Activated naive CD4-positive, alpha-beta T cell treated with anti-CD3 and anti-CD28 coated beads, Interleukin-2, amount 10 ng/mL, durations not matched to agents 7 days and 5 days (primary cell): Measurements from ENCODE around the gene SPNS3.

Source experiments
- CTCF ChIA-PET: fragments of 350-600 bp; sonication (Branson Sonifier 250); formaldehyde crosslinking; loops from one replicate; lab custom pipeline; 2021; ENCODE audit warnings: antibody characterized with exemption; lab: Charles Lee
- DNase-seq: peaks from one replicate; pipeline ENCODE4 v3.0.0-alpha.2; 2020
- H3K27ac Mint-ChIP-seq: one replicate; pipeline ENCODE4 v1.8.0; 2021; ENCODE audit warnings: mild to moderate bottlenecking, moderate library complexity, mixed read lengths
- H3K27me3 Mint-ChIP-seq: one replicate; pipeline ENCODE4 v1.8.0; 2021; ENCODE audit warnings: mild to moderate bottlenecking, mixed read lengths
- H3K36me3 Mint-ChIP-seq: one replicate; pipeline ENCODE4 v1.8.0; 2021; ENCODE audit warnings: mixed read lengths
- H3K4me1 Mint-ChIP-seq: one replicate; pipeline ENCODE4 v1.8.0; 2021; ENCODE audit warnings: mixed read lengths
- H3K4me3 Mint-ChIP-seq: one replicate; pipeline ENCODE4 v1.8.0; 2021; ENCODE audit warnings: mild to moderate bottlenecking, moderate library complexity, mixed read lengths
- H3K9me3 Mint-ChIP-seq: one replicate; pipeline ENCODE4 v1.8.0; 2021; ENCODE audit warnings: mixed read lengths

The SPNS3 gene

DNA sequence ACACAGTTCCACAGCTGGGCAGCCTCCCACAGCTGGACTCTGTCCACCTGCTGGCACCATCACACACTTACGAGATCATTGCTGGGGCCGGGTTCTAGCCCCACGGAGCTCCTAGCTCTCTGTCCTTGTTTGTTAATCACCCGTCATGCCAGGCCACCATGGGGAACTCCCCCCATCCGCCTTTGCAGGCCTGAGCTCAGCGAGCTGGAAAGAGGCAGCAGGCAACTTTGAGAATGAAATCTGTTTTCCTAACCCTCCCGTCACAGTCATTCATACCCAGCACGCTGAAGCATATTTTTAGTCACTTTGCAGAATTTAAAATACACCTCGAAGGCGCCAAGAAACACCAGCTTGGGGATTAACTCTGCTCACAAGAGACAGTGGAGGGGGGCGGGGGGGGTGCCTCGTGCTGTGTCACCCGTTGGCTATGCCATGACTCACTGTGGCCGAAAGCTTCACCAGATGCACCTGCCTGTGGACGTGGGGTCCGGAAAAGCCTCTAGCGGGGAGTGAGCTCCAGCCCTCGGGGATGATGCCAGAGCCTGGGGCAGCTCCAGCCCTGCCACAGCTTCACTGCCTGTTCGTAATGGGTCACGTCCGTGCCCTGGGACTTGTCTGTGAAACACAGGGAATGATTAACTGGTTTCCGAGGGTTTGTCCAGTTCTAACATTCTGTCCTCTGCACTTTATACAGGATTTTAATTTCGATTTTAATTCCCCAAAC is 63.5 kb downstream of the SPNS3 start:
- Mint-ChIP-seq H3K27me3 (peaks cover 77% of the 10 kb centered on the region), H3K4me3 (no peak overlapping the region), H3K27ac (no peak overlapping the region), H3K4me1 (peaks cover 21% of the 10 kb centered on the region), H3K9me3 (no peaks in the 10 kb centered on the region), H3K36me3 (no peaks in the 10 kb centered on the region)
- CTCF ChIA-PET: interaction anchor here (0.6 kb wide), 1 partner anchor 41 kb away, joined by 3 read pairs; no protein-coding TSS in a partner anchor
- no peak for DNase-seq

DNA sequence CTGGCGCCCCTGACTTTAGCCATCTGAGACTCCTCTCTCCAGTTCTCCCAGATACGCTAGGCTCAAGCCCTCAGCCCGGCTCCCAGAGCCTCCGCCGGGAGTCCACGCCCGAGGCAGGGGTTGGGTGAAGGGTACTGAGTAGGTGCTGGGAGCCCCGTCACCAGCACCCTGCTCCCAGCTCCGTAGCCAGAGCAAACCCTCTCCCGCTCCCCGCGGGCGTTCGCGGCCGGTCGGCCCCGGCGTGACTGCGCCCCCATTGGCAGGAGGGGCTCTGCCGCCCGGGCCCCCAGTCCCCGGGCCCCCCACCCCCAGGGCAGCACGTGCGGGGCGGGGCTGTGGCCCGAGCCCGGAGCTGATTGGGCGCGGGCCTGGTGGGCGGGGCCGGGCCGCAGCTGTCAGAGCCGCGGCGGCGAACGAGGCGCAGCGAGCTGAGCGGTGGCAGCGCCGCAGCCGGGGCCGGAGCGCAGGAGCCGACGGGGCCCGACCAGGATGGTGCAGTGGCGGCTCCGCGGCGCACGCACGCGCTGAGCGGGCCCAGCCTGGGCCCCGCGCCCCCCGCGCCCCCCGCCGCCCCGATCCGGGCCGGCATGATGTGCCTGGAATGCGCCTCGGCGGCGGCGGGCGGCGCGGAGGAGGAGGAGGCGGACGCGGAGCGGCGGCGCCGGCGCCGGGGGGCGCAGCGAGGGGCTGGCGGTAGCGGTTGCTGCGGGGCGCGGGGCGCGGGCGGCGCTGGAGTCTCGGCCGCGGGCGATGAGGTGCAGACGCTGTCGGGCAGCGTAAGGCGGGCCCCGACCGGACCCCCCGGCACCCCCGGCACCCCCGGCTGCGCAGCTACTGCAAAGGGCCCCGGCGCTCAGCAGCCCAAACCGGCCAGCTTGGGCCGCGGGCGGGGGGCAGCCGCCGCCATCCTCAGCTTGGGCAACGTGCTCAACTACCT is 65.0 kb downstream of the SPNS3 start, which contains the start of gene SPNS2:
SPNS2 (plus strand) TSS at position 421 of the 937 bp plus-strand sequence; CDS start at position 588, 167 bp downstream.
- Mint-ChIP-seq H3K9me3 (no peaks in the 10 kb centered on the region), H3K4me1 (peaks cover 23% of the 10 kb centered on the region), H3K27ac (no peak within 1 kb of the TSS), H3K27me3 (peaks cover 86% of the 10 kb centered on the region), H3K36me3 (no peaks in the 10 kb centered on the region), H3K4me3 (peak within 1 kb of the TSS; percentile 56)
- peak; percentile 69 for DNase-seq
- CTCF ChIA-PET: interaction anchor here (1.0 to 1.5 kb wide), 2 partner anchors 68 to 78 kb away, joined by 3 read pairs; no protein-coding TSS in a partner anchor

DNA sequence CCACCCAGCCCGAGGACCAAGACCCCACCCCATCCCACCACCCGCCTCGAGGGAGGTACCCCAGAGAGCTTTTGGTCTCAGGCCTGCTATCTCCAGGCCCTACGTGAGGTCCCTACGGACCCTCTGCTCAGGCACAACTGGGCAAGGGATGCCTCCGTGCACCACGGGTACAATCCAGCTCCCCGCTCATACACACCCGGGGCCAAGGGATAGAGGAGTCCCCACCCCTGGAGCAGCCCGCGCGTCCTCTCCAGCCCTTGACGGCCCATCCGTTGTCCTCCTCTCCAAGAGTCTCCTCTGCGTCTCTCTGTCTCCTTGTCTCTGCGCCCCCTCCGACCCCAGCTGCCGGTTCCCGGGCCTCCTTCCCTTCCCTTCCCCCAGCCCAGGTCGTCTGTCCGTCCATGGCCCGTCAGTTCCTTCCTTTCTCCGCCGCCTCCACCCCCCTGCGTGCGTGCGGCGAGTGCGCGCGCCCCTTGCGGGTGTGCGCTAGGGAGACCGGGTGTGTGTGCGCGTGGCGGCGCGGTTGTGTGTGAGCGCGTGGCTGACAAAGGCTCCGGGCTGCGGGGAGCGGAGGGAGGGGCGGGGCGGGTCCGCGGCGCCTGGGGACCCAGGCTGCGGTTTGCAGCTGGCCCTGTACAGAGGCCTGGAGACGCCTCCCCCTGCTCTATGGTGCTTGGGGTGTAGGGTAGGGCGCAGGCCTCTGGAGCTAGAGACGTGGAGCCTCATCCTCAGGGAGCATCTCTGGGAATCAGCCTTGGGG is 65.9 kb downstream of the SPNS3 start:
- H3K9me3 Mint-ChIP-seq: no peaks in the 10 kb centered on the region
- peak; percentile 52 for DNase-seq
- H3K4me1 Mint-ChIP-seq: peaks cover 31% of the 10 kb centered on the region
- CTCF ChIA-PET: interaction anchor here (1.5 to 1.7 kb wide), 2 partner anchors 10 to 79 kb away, joined by 3 to 4 read pairs; no protein-coding TSS in a partner anchor
- no peak overlapping the region for H3K27ac Mint-ChIP-seq
- H3K4me3 Mint-ChIP-seq: peak overlapping the region; percentile 56
- peaks cover 91% of the 10 kb centered on the region for H3K27me3 Mint-ChIP-seq
- no peaks in the 10 kb centered on the region for H3K36me3 Mint-ChIP-seq

DNA sequence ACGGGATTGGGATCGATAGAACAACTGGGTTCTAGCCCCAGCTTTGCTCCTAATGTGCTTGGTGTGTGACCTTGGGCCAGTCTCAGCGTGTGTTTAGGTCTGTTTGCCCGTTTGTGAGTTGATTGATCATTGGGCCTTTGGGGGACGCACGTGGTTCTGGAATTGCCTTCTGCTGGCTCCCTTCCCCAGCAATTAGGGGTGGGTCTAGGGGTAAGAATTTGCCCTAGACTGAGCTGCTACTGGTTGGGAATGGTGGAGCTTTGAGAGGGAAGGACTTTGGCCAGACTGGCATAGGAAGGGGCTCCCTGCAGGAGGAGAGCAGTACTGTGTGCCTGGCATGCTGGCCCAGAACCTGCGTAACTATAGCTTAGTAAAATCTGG is 66.4 kb downstream of the SPNS3 start:
- DNase-seq: no peak
- H3K27me3 Mint-ChIP-seq: peaks cover 95% of the 10 kb centered on the region
- CTCF ChIA-PET: interaction anchor here (0.8 to 1.7 kb wide), 4 partner anchors 10 to 79 kb away, joined by 3 to 4 read pairs (median 4); no protein-coding TSS in a partner anchor
- H3K4me3 Mint-ChIP-seq: peak overlapping the region; percentile 20
- H3K36me3 Mint-ChIP-seq: no peaks in the 10 kb centered on the region
- H3K4me1 Mint-ChIP-seq: peaks cover 36% of the 10 kb centered on the region
- H3K9me3 Mint-ChIP-seq: no peaks in the 10 kb centered on the region
- no peak overlapping the region for H3K27ac Mint-ChIP-seq

DNA sequence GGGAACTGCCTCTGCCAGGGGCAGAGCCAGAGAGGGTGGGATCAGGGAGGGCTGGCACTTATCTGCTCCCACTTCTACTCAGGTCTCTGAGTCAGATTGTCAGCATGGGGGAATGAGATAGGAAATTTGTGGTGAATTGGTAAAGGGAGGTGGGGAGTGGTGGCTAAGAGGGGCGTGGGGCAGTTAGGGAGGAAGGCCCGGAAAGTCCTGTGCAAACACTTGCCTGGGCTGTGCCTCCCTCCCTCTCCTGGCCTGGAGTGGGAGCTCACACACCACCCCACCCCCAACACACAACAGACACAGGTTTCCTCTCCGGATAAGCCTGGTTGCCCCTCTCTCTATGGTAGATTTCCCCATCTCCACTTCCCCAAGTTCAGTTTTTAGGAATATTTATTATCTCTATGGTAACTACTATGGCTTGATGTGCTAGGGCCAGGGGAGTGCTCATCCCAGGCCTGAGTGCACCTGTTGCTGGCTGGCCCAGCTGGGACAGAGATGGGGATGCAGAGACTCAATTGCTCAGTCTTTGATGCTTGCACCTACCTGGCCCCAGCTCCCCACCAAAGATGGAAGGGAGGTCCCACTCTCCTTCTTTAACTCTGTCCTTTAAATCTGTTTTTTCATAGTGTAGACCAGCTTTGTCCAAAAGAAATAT is 67.7 kb downstream of the SPNS3 start:
- Mint-ChIP-seq H3K4me1 (peaks cover 36% of the 10 kb centered on the region), H3K9me3 (no peaks in the 10 kb centered on the region), H3K36me3 (no peaks in the 10 kb centered on the region), H3K27me3 (peaks cover 95% of the 10 kb centered on the region), H3K4me3 (no peak overlapping the region), H3K27ac (no peak overlapping the region)
- CTCF ChIA-PET: interaction anchor here (0.6 to 1.7 kb wide), 3 partner anchors 8 to 712 kb away, joined by 3 to 4 read pairs (median 3); no protein-coding TSS in a partner anchor
- no peak for DNase-seq

DNA sequence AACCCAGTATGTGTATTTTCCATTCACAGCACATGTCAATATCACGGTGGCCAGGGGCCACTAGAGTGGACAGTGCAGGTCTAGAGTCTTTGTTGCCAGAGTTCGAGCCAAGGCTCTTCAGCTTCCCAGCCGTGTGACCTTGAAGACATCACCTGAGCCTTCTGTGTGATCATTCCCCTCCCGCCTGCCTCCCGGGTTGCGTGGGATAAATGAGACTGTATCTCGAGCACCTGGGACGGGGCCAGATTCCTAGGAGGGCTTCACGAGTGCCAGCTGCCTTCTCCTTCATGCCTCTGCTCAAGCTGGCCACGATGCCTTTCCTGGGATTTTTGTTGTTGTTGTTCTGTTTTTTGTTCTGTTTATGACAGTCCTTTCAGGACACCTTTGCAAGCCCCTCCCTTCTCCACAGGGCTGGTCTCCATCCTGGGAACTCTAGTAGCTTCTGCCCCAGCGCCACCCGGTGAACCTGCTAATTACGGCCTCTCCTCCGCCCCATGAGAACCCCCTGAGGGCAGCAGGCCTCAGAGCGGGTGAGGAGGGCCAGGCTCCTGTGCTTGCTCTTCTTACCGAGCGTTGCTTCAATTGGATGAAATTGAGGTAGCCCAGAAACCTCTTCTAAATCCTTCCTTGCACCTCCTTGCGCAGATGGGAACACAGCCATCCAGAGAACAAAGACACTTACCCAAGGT is 68.9 kb downstream of the SPNS3 start:
- peaks cover 36% of the 10 kb centered on the region for H3K4me1 Mint-ChIP-seq
- H3K36me3 Mint-ChIP-seq: no peaks in the 10 kb centered on the region
- no peak for DNase-seq
- peaks cover 90% of the 10 kb centered on the region for H3K27me3 Mint-ChIP-seq
- H3K27ac Mint-ChIP-seq: no peak overlapping the region
- CTCF ChIA-PET: interaction anchor here (0.6 kb wide), 1 partner anchor 1358 kb away, joined by 3 read pairs; no protein-coding TSS in a partner anchor
- no peak overlapping the region for H3K4me3 Mint-ChIP-seq
- H3K9me3 Mint-ChIP-seq: no peaks in the 10 kb centered on the region

DNA sequence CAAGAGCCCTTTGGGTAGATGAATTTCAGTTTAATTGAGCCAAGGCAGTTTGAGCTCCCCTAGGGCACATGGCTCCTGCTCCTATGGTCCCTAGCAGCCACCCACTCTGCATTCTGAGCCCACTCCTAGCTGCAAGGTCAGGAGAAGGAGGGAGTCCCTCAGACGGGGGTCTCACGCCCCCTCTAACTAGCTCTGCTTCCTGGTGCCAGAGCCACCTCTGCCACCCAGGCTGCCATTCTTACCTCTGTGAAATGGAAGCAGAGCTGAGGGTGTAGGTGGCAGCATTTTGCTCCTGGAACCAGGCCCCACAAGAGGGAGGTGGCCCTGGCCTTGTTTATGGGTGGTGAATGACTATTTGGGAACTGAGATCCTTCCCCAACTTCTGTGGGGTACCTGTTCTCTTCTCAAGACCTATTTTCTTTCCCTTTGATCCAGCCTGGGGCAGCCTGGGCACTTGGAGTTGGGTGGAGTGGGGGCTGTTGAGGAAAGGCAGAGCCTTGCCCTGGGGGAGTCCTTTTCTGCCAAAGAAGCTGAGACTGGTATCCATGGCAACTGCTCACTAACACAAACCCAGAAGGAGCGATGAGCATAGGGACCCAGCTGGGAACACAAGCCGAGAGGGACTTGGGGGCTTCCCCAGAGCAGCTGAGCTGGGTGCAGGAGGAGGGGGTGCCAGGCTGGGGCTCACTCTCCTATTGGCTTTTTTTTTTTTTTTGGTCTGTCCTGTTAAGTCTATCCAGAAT is 69.7 kb downstream of the SPNS3 start:
- no peak for DNase-seq
- Mint-ChIP-seq H3K9me3 (no peaks in the 10 kb centered on the region), H3K27ac (no peak overlapping the region), H3K27me3 (peaks cover 88% of the 10 kb centered on the region), H3K36me3 (no peaks in the 10 kb centered on the region), H3K4me1 (peaks cover 38% of the 10 kb centered on the region), H3K4me3 (no peak overlapping the region)
- CTCF ChIA-PET: no interaction called here

DNA sequence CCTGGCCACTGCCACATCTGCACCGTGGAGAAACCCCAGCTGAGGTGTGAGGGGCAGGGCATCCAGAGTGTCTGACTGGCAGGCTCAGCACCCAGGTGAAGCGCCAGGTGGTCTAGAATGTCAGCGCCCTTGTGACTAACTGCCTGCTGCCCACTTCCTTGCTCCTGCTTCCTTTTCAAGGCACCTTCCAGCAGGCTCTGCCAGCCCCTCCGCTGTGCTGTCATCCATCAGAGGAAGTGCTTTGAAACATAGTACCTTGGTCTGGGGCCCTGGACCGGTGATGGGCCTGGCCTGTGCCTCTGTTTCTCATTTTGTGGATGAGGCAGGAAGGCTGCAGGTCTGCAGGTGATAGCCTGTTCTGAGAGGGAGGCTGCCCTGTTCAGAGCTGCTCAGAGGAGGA is 70.4 kb downstream of the SPNS3 start:
- Mint-ChIP-seq H3K27me3 (peaks cover 86% of the 10 kb centered on the region), H3K4me3 (no peak overlapping the region), H3K9me3 (no peaks in the 10 kb centered on the region), H3K4me1 (peaks cover 46% of the 10 kb centered on the region), H3K36me3 (no peaks in the 10 kb centered on the region), H3K27ac (no peak overlapping the region)
- CTCF ChIA-PET: interaction anchor here (1.6 kb wide), 1 partner anchor 62 kb away, joined by 5 read pairs; no protein-coding TSS in a partner anchor
- peak; percentile 33 for DNase-seq

DNA sequence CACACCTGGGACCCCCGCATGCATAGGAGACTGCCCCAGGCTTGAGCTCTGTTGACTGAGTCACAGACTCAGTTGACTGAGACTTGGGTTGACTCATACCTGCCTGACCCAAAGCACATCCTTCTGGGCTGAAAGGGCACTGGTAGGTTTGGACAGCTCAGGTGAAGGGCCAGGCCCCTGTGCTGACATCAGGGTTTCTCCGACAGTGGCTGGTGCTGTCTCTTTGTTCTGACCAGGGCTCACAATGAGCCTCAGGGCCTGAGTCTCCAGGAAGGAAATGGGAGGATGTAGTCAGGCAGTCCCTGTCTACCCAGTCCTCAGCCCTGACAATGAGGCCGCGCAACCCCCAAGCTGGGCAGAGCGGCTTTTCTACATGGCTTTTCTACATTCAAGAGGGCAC is 71.4 kb downstream of the SPNS3 start:
- no peak overlapping the region for H3K27ac Mint-ChIP-seq
- no peaks in the 10 kb centered on the region for H3K36me3 Mint-ChIP-seq
- DNase-seq: no peak
- H3K4me3 Mint-ChIP-seq: no peak overlapping the region
- H3K4me1 Mint-ChIP-seq: peaks cover 44% of the 10 kb centered on the region
- no peaks in the 10 kb centered on the region for H3K9me3 Mint-ChIP-seq
- CTCF ChIA-PET: interaction anchor here (1.6 kb wide), 1 partner anchor 62 kb away, joined by 5 read pairs; no protein-coding TSS in a partner anchor
- peaks cover 84% of the 10 kb centered on the region for H3K27me3 Mint-ChIP-seq

DNA sequence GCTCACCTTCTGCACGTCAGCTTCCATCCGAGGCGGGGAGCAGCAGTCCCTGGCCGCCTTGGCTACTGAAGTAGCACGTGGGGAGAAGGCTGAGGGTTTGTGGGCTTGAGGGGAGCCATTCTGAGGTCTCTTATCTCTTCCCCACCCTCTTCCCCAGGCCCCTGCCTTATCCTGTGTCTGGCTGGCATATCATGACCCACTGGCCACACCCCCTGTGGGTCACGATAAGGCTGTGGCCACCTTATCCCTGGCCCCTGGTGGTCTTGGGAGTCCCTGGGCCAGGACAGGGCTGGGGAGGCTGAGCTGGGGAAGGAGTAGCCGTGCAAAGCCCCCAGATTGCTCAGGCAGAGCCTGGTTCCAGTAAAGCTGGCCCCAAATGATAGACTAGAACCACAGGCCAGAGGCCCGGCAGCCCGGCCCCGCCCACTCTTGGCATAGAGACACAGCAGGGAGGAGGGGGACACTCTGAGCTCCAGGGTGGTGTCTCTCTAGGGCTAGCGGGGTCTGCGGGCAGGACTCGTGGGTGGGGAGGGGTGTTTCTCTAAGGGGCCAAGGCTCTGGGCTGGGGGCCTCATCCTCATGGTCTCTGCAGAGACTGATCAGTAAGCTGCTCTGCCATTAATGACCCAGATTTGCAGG is 72.6 kb downstream of the SPNS3 start:
- no peaks in the 10 kb centered on the region for H3K9me3 Mint-ChIP-seq
- H3K4me1 Mint-ChIP-seq: peaks cover 38% of the 10 kb centered on the region
- no peak overlapping the region for H3K27ac Mint-ChIP-seq
- H3K36me3 Mint-ChIP-seq: no peaks in the 10 kb centered on the region
- no peak for DNase-seq
- CTCF ChIA-PET: no interaction called here
- no peak overlapping the region for H3K4me3 Mint-ChIP-seq
- peaks cover 84% of the 10 kb centered on the region for H3K27me3 Mint-ChIP-seq

DNA sequence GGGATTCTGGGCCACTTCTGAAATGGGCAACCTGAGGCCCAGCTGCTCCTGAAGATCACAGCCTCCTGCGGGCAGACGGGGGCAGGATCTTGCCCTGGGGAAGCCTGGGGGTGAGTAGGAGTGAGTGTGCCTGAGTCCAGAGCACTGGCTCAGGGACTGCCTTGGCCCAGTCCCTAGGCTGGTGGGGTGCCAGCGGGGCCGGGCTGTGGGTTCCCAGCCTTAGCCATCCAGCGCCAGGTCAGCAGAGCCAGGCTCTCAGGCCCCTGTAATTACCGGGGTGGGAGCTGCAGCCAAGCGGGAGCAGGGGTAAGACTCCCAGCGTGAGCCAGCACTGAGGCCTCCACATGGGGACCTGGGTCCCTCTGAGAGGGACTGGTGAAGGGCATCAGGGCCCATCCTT is 73.2 kb downstream of the SPNS3 start:
- Mint-ChIP-seq H3K27ac (no peak overlapping the region), H3K27me3 (peaks cover 78% of the 10 kb centered on the region), H3K4me3 (no peak overlapping the region), H3K4me1 (peaks cover 37% of the 10 kb centered on the region), H3K36me3 (no peaks in the 10 kb centered on the region), H3K9me3 (no peaks in the 10 kb centered on the region)
- no peak for DNase-seq
- CTCF ChIA-PET: no interaction called here
